ENCODE measurements around the gene SLC8A1.

DNA sequence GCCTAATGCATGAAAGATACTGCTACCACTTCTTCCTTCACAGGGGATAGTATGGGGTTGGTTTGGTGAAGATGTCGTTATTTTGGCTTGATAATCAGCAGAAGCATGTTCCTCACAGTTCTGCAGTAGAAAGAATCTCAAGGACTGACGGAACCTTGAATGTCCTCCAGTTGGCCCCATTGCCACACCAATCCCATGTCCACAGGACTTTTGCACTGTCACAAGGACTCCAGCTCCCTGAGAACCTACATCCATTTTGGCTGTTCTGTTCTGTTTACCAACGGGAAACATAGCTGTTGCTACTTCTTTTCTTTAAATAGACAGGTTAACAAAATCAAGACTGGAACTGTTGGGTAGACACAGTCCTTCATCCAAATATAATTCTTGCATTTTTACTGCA is 270.0 kb downstream of the SLC8A1 start:
- TF ChIP-seq, protein P1, sequence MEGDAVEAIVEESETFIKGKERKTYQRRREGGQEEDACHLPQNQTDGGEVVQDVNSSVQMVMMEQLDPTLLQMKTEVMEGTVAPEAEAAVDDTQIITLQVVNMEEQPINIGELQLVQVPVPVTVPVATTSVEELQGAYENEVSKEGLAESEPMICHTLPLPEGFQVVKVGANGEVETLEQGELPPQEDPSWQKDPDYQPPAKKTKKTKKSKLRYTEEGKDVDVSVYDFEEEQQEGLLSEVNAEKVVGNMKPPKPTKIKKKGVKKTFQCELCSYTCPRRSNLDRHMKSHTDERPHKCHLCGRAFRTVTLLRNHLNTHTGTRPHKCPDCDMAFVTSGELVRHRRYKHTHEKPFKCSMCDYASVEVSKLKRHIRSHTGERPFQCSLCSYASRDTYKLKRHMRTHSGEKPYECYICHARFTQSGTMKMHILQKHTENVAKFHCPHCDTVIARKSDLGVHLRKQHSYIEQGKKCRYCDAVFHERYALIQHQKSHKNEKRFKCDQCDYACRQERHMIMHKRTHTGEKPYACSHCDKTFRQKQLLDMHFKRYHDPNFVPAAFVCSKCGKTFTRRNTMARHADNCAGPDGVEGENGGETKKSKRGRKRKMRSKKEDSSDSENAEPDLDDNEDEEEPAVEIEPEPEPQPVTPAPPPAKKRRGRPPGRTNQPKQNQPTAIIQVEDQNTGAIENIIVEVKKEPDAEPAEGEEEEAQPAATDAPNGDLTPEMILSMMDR (IDR thresholded peaks at IDR 0.05; ENCODE audit: low read depth, low read length): no peak
- TF ChIP-seq POLR2A (IDR thresholded peaks at IDR 0.05; ENCODE audit: extremely low read depth, insufficient read length): no peak
- TF ChIP-seq MAX (IDR thresholded peaks at IDR 0.05; ENCODE audit: low read depth, low read length): no peak
- TF ChIP-seq MYC (IDR thresholded peaks at IDR 0.05; ENCODE audit: low read depth, low read length): no peak
